ENCODE measurements around the gene LRRC26.

The LRRC26 gene

DNA sequence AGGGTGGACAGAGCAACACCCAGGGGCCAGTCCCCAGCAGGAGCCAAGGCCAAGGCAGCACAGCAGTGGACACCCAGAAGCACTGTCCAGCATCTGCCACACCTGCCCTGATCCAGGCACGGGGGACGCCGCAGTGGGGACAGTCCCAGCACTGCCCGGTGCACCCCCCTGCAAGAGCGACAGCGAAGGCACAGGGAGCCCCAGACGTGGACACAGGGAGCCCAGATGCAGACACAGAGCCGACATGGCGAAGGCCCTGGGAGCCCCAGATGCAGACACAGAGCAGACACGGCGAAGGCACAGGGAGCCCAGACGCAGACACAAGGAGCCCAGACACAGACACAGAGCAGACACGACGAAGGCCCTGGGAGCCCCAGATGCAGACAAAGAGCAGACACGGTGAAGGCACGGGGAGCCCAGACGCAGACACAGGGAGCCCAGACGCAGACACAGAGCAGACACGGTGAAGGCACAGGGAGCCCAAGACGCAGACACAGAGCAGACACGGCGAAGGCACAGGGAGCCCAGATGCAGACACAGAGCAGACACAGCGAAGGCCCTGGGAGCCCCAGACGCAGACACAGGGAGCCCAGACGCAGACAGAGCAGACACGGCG is 14.2 kb upstream of the LRRC26 start:
- DNase-seq (ENCODE audit: low read depth in 2 of 2), result no peak

DNA sequence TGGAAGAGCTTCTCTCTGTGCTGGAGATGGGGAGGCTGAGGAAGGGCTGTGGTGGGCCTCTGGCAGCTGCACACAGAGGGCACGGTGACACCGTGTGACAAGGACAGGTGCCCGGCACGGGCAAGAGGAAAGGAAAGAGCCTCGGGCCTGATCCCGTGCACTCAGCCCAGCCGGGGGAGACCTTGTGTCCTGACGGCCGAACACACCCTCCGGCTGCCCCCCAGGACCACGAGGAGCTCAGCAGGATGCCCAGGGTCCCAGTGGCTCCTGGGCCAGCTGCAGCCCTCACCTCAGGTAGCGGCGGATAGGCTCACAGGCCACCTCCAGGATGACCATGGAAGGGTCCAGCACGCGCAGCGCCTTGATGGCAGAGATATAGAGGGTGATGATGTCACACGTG is 13.0 kb upstream of the LRRC26 start:
- DNase-seq (ENCODE audit: low read depth in 2 of 2), result no peak

DNA sequence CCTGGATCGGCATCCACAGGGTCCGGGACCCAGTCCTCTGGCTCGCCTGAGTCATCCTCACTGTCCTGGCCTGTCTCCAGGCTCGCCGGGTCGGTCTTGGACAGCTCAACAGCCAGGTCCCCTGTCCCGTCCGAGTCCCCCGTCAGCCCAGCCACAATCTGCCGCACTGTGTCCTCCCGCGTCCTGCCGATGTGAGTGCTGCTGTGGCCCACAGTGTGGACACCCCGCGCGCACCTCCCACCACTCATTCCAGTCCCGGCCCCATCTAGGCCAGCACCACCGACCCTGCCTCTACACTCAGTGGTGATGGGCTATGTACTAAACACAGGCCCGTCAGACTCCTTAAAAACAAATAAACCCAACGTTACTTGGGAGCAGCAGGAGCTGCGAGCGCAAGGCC is 11.8 kb upstream of the LRRC26 start:
- DNase-seq (ENCODE audit: low read depth in 2 of 2), result no peak

DNA sequence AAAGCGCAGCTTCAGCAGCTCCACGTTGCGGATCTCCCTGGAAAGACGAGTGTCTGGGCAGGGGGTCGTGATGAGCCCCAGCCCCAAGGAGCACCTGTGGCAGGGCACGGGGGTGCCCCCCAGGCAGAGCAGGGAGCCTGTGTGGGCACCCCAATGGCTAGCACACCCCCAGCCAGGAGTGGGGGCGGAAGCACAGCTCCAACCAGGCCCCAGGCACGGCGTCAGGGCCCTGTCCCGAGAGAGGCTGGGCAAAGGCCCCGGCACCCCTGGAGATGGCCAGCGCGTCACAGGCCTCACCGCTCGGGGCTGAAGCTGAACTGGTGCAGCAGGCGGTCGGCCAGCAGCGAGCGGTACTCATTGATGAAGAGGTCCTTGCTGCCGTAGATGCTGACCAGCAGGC is 10.6 kb upstream of the LRRC26 start:
- no peak for DNase-seq (ENCODE audit: low read depth in 2 of 2)

DNA sequence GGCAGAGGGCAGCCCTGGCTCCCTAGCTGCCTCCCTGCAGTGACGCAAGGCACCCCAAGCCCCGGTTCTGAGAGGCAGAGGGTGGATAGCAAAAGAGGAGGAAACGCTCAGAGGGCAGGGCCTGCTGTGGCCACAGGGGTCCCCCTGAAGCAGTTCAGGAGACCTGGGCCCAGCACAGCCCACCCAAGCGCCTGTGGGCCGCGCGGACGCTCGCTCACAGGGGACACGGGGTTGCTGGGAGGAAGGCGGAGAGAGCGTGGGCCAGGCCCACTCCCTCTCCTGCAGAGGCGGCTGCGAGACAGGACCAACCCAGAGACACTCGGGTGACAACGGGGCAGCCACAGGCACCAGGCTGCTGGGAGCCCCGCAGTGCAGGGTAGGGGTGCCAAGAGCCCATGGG is 9.9 kb upstream of the LRRC26 start:
- no peak for DNase-seq (ENCODE audit: low read depth in 2 of 2)

DNA sequence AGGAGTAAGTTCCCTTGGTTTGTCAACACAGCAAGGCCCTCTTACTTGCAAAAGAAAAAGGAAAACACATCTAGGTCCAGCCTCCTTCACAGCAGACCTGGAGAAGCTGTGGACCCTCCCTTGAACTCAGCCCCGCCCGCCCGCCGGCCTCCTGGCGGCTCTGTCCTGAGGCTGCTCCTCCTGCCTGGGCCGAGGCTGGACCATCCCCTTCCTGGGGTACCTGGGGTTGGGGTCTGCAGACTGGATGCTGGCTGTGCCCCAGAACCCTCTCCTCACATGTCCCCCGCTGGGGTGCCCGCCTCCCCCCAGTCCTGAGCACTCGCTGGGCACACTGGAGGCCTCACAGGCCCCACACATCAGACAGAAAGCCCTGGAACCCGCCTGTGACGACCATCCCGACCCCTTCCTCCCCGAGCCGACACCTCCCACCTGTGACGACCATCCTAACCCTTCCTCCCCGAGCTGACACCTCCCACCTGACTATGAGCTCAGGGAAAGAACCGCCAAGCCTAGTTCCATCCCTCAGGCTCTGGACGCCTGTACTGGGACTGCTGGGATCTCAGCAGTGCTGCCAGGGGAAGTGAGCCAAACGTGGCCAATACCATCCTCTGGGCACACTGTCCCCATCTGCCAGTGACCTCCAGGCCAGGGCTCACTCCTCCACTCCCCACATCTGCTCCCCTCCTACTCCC is 9.2 kb upstream of the LRRC26 start:
- no peak for DNase-seq (ENCODE audit: low read depth in 2 of 2)

DNA sequence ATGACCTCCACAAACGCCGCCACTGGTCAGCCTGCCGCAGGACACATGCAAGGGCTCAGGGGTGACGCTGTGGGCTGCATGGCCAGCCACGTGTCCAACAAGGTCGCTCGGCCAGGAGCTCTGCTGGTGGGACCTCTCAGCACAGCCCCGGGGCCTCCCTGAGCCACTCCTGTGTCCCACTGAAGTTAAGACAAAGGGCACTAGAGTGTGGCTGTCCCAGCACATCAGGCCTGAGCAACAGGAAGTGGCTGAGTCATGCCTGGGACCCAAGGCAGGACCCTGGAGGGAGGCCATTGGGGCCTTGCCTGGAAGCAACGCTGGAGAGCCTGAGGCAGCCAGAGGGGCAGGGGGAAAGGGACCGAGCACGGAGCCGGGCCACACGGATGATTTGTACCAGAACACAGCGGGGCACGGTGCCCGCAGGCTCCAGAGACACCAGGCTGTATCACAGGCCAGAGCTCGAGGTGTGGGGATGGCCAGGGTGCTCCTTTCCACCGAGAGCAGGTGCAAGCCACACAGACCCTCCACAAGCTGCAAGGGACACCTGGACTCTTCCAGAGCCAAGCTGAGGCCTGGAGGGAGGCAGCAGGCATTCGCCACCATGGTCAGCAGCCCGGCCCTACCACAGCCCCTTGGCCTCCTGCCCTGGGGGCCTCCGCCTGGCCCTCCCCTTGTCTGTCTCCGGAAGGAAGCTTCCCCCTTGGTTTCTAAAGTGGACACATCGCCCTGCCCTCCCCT is 8.5 kb upstream of the LRRC26 start:
- DNase-seq (ENCODE audit: low read depth in 2 of 2), result no peak

DNA sequence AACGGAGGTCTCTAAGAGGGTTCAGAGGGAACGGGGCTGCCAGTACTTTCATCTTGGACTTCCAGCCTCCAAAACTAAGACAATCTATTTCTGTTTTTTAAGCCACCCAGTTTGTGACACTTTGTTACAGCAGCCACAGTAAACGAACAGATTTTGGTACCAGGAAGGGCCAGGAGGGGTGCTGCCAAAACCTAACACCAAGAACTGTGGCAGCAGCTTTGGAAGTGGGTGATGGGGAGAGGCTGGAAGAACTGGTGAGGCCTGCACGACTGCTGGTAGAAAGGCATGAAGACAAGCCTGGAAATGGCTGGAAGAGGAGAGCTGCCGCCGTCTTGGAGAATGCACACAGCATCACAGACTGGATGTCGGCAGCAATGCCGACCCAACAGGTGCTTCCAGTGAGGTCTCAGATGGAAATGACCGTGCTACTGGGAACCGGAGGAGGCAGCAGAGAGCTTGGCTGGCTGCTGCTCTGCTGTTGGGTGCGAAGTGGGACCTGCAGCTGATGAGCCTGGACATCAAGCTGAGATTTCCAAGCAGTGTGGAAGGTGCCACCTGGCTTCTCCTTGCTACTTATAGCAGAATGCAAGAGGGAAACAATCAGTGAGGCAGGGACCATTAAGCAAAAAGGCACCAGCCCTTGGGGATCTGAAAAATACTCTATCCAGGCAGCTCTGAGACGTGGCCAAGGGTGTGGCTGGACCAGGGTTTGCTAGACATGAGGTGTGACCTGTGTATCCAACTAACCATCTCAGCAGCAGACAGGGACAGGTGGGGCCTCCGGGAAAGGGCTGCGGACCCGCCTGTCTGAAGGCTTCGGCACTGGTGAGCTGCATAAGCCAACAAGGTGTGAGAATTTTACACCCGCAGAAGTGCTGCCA is 6.7 kb upstream of the LRRC26 start:
- no peak for DNase-seq (ENCODE audit: low read depth in 2 of 2)

DNA sequence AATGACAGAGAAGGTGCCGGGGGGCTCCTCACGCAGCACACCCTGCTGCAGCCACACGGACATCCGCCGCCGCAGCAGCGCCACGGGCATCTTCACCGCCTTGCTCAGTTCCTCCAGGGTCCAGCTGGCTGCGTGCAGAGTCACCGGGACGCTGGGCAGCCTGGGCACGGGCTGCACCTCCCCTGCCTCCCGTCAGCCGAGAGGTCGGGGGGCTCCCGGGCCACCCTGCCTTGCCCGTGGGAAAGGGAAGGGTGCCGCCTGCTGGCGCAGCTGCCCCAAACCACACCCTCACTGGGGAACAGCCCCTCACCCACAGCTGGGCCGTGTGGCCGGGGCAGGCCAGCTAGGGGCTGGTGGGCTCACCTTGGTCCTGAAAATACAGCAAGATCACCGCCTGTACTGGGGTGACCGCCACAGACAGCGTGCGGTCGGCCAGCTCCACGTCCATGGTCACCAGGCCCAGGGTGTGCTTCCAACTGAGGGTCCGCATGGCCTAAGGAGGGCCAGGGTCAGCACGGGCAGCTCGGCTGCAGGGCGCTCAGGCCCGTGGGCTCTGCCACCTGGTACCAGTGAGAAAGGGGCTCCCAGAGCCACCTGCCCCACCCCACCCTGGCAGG is 5.6 kb upstream of the LRRC26 start:
- no peak for DNase-seq (ENCODE audit: low read depth in 2 of 2)

DNA sequence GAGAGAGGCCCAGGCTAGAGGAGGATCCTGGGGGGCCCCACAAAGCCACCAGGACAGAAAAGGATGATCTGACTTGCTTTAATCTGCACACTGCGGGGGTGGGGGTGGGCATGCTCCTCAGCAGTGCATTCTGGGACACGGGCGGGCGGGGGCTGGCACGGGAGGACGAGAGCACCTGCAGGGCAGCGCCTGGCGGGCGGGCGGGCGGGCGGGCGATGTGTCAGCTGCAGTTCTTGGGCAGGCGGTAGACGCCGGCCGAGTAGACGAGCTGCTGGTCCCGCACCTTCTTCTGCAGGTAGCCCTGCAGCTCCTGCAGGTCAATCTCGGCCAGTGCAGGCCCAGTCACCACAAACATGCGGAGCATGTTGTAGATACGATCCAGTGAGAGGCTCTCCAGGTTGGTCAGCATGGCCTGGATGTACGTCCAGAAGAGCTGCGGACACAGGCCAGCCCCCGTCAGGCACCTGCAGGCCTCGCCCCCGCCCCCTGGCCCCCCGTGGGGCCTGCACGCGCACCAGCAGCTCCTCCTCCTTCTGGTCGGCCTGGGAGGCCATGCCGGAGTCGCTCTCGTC is 5.0 kb upstream of the LRRC26 start:
- no peak for DNase-seq (ENCODE audit: low read depth in 2 of 2)

DNA sequence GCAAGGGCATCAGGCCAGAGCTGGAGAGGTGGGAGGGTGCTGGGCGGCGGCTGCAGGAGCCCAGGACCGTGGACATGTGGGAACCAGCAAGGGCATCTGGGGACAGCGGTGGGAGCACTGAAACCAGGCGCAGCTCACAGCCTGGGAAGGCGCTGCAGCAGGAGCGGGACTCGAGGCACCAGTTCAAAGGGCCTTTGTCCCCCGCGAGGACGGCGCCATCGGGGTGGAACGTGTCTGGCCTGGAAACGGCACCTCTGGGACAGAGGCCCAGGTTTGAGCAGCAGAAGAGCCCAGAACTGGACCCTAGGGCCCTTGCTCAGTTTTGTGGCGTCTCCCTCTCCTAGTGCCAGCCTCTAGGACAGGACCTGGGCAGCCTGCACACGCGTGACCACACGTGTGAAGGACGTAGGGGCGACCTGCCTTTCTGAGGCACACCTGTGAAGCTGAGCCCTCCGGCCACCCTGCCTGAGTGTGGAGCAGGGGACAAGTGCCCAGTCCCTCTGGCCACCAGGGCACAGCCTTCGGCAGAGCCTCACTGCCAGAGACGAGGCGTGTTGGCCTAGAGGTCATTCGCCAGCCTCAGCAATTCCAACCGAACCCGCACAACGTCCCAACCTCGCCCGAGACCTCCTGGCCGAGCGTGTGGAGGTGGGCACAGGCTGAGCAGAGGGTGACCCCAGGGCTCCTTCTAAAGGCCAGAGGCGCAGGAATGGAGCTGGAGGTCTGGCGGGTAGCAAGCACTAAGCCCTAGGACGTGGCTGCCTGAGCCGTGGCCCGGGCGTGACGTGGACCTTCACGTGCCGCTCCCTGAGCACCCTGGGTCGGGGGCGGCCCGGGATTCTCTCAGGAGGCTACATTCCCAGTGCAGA is 4.2 kb upstream of the LRRC26 start:
- no peak for DNase-seq (ENCODE audit: low read depth in 2 of 2)

DNA sequence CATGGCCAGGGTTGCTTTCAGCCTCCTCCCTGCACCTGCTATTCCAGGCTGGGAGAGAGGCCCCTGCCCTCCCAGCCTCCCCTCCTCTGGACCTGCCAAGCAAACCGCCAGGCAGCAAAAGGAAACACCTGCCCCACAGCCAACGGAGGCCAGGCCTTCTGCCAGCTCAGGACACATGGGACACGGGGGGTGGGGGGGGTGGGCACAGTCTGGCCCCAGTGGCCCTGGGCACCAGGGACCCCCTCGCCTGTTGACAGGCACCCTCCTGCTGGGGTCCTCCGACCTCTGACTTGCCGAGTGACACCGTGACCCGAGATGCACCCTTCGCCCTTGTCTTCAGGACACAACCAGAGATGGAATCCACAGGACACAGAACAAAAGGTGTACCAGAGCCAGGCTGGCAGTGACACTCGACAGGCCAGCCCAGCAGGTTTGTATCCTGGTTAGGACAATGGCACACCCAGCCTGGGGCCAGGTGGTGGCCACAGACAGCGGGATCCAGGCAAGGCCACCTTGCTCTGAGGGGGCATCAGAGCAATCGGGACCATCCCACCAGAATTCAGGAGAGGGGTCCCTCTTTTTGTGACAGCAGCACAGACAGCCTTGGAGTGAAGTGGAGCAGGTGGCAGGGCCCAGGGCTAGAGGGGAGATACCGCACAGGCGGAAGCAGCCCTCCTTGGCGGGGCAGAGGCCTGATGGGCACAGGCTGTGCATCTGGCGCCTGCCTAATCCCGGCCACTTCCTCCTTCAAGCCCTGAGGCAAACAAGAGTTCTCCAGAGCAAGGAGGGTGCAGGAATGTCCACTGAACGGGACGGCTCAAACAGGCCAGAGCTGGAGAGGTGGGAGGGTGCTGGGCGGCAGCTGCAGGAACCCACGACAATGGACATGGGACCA is 3.3 kb upstream of the LRRC26 start:
- no peak for DNase-seq (ENCODE audit: low read depth in 2 of 2)

DNA sequence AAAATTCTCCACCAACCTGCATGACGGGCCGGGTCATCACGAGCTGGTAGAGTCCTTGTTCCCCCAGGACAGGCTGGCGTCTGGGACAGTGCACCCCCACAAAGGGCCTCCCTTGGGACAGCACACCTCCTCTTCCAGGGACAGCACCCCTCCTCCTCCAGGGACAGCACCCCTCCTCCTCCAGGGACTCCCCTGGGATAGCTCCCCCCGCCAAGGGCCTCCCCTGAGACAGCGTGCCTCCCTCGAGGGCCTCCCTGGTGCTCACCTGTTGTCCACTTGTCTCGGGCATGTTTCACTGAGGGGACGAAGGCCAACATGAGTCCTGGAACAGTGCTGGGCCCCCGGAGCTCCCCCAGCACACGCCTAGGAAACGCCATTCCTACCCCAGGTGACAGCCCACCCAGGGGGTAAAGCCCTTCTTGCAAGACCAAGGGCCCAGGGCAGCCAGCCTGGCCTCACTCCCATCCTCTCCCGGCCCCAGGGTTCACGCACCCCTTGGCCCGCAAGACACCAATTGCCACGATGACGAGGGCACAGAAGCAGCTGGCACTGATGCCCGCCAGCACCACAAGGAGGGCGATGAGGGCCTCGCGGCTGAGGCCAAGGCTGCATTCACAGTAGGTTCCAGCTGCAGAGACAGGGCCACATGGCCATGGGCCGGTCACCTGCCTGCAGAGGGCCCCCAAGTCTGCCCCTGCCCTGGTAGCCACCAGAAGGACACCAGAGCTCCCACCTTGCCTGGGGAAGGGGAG is 1.5 kb upstream of the LRRC26 start:
- DNase-seq (ENCODE audit: low read depth in 2 of 2), result no peak

DNA sequence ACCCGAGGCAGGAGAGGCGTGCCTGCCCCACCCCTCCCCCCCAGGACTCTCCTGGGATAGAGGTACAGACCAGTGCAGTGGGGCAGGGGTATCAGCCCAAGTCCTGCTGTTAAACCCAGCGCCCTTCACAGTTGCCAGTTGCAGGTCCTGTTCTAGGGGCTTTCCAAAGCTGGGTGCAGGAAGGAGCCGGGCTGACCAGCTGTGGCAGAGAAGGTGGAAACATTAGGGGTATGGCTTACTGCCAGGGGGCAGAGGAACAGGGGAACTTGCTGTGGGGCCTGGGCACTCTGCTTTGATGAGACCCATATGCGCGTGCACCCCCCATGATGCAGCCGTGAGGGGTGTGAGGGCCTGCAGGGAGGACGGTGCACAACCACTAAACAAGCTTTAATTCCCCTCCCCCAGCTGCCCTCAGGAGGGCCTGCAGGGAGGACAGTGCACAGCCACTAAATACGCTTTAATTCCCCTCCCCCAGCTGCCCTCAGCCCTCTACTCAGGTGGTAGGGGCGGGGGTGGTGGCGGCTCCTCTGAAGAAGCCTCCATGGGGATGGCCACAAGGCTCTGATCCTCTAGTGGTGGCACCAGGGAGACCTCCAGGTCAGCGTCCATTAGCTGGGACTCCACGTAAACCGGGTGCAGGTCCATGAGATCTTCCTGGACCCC is 766 bp upstream of the LRRC26 start:
- no peak for DNase-seq (ENCODE audit: low read depth in 2 of 2)

DNA sequence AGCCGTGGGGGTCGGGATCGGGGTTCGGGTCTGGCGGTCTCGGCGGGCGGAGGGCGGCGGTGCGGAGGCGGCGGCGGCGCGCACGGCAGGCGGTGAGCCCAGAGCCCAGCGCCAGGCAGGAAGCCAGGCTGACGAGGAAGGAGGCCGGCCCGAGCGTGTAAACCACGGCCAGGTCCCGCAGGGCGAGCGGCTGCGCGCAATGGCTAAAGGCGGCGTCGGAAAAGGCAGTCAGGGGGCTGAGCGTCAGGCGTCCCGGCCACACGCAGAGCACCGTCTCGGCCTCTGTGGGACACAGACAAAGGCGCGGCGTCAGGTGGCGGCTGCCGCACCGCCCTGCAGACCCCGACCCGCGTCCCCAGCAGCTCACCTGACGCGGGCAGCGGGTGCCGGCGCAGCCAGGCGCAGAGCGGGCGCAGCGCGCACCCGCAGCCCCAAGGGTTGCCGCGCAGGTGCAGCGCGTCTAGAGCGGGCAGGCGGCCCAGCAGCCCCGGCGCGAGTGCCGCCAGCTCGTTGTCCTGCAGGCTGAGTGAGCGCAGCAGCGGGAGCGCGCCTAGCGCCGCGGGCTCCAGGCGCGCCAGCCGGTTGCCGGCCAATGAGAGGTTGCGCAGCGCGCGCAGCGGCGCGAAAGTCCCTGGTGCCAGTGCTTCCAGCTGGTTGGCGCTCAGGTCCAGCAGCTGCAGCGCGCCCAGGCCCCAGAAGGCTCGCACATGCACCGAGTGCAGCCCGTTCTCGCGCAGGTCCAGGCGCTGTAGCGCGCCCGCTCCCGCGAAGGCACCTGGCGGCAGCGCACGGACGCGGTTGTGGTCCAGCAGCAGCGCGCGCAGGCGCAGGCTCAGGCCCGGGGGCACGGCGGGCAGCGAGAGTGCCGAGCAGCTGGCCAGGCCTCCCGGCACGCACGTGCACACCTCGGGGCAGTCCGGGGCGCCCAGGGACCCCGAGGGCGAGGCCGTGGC is 671 bp downstream of the LRRC26 start:
- no peak for DNase-seq (ENCODE audit: low read depth in 2 of 2)

DNA sequence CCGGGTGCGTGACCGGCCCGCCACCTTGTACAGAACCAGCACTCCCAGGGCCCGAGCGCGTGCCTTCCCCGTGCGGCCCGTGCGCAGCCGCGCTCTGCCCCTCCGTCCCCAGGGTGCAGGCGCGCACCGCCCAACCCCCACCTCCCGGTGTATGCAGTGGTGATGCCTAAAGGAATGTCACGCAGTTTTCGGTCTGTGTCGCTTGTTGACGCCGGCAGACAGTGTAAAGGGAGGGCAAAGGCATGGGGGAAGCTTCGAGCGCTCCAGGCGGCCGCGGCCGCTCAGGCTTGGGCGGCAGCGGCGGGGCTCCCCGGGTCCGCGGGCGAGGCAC is 1.3 kb downstream of the LRRC26 start:
- DNase-seq (ENCODE audit: low read depth in 2 of 2), result no peak

All from stimulated activated CD8-positive, alpha-beta memory T cell treated with anti-CD3 and anti-CD28 coated beads, Interleukin-15, amount 100 ng/mL, for 48 hours (primary cell).